ENCODE results near the gene CACNA1I.

The CACNA1I gene

GRCh38 chr22:39622881-39623367 lies 52.4 kb downstream of the CACNA1I start:
- H3K9me3 ChIP-seq (ENCODE audit: low read depth, low read length): no peaks in the 10 kb centered on the region
- no peak for TF ChIP-seq EZH2 (IDR thresholded peaks at IDR 0.05)
- TF ChIP-seq POLR2AphosphoS5 (IDR thresholded peaks at IDR 0.05; ENCODE audit: borderline replicate concordance, low read depth, low read length): no peak
- TF ChIP-seq FOXP2 (optimal IDR thresholded peaks at IDR 0.05; ENCODE audit: control extremely low read depth, extremely low read length, insufficient read depth): no peak
- peaks cover 20% of the 10 kb centered on the region for H3K36me3 ChIP-seq (ENCODE audit: insufficient read depth, low read length)
- H3K9ac ChIP-seq (ENCODE audit: insufficient read length): no peak overlapping the region
- H3K4me3 ChIP-seq: no peak overlapping the region
- no peak overlapping the region for H3K27ac ChIP-seq
- no peak for DNase-seq (ENCODE audit: low read depth, low spot score)

GRCh38 chr22:39623603-39624500 lies 53.3 kb downstream of the CACNA1I start:
- H3K9ac ChIP-seq (ENCODE audit: insufficient read length): no peak overlapping the region
- TF ChIP-seq EZH2 (IDR thresholded peaks at IDR 0.05) (no peak), FOXP2 (optimal IDR thresholded peaks at IDR 0.05; ENCODE audit: control extremely low read depth, extremely low read length, insufficient read depth) (no peak)
- peaks cover 20% of the 10 kb centered on the region for H3K36me3 ChIP-seq (ENCODE audit: insufficient read depth, low read length)
- no peaks in the 10 kb centered on the region for H3K9me3 ChIP-seq (ENCODE audit: low read depth, low read length)
- no peak for DNase-seq (ENCODE audit: low read depth, low spot score)
- no peak overlapping the region for H3K4me3 ChIP-seq
- H3K27ac ChIP-seq: peak overlapping the region; percentile 57; the same call in 1 of the 2 replicates

- Histone ChIP-seq H3K36me3 (ENCODE audit: insufficient read depth, low read length) (peaks cover 20% of the 10 kb centered on the region), H3K27ac (peak overlapping the region; percentile 57; the same call in 1 of the 2 replicates), H3K4me3 (no peak overlapping the region), H3K9ac (ENCODE audit: insufficient read length) (no peak overlapping the region), H3K9me3 (ENCODE audit: low read depth, low read length) (no peaks in the 10 kb centered on the region)
- TF ChIP-seq FOXP2 (optimal IDR thresholded peaks at IDR 0.05; ENCODE audit: control extremely low read depth, extremely low read length, insufficient read depth): no peak
- no peak for TF ChIP-seq POLR2AphosphoS5 (IDR thresholded peaks at IDR 0.05; ENCODE audit: borderline replicate concordance, low read depth, low read length)
- TF ChIP-seq EZH2 (IDR thresholded peaks at IDR 0.05): no peak
- no peak for DNase-seq (ENCODE audit: low read depth, low spot score)
These were observed 53.9 kb downstream of the CACNA1I start for GRCh38 chr22:39624501-39624821.

GRCh38 chr22:39625569-39626537 lies 55.3 kb downstream of the CACNA1I start:
- TF ChIP-seq POLR2AphosphoS5 (IDR thresholded peaks at IDR 0.05; ENCODE audit: borderline replicate concordance, low read depth, low read length) (no peak), EZH2 (IDR thresholded peaks at IDR 0.05) (no peak), FOXP2 (optimal IDR thresholded peaks at IDR 0.05; ENCODE audit: control extremely low read depth, extremely low read length, insufficient read depth) (no peak)
- H3K4me3 ChIP-seq: no peak overlapping the region
- DNase-seq (ENCODE audit: low read depth, low spot score): no peak

GRCh38 chr22:39627208-39627607 lies 56.7 kb downstream of the CACNA1I start:
- no peak overlapping the region for H3K4me3 ChIP-seq
- TF ChIP-seq POLR2AphosphoS5 (IDR thresholded peaks at IDR 0.05; ENCODE audit: borderline replicate concordance, low read depth, low read length) (no peak), EZH2 (IDR thresholded peaks at IDR 0.05) (no peak), FOXP2 (optimal IDR thresholded peaks at IDR 0.05; ENCODE audit: control extremely low read depth, extremely low read length, insufficient read depth) (no peak)
- H3K36me3 ChIP-seq (ENCODE audit: insufficient read depth, low read length): no peaks in the 10 kb centered on the region; the same call in 1 of the 2 replicates
- no peaks in the 10 kb centered on the region for H3K9me3 ChIP-seq (ENCODE audit: low read depth, low read length)
- no peak for DNase-seq (ENCODE audit: low read depth, low spot score)
- no peak overlapping the region for H3K9ac ChIP-seq (ENCODE audit: insufficient read length)
- H3K27ac ChIP-seq: no peak overlapping the region

More at GRCh38 chr22:39625569-39626537, 55.3 kb downstream of the CACNA1I start:
- H3K27ac ChIP-seq: no peak overlapping the region
- H3K9ac ChIP-seq (ENCODE audit: insufficient read length): no peak overlapping the region
- H3K9me3 ChIP-seq (ENCODE audit: low read depth, low read length): no peaks in the 10 kb centered on the region
- H3K36me3 ChIP-seq (ENCODE audit: insufficient read depth, low read length): peaks cover 11% of the 10 kb centered on the region; the same call in 1 of the 2 replicates

GRCh38 chr22:39627865-39628562 lies 57.5 kb downstream of the CACNA1I start:
- Histone ChIP-seq H3K27ac (no peak overlapping the region), H3K9ac (ENCODE audit: insufficient read length) (no peak overlapping the region), H3K4me3 (no peak overlapping the region), H3K9me3 (ENCODE audit: low read depth, low read length) (no peaks in the 10 kb centered on the region), H3K36me3 (ENCODE audit: insufficient read depth, low read length) (no peaks in the 10 kb centered on the region; the same call in 1 of the 2 replicates)
- DNase-seq (ENCODE audit: low read depth, low spot score): no peak
- TF ChIP-seq EZH2 (IDR thresholded peaks at IDR 0.05) (no peak), POLR2AphosphoS5 (IDR thresholded peaks at IDR 0.05; ENCODE audit: borderline replicate concordance, low read depth, low read length) (no peak), FOXP2 (optimal IDR thresholded peaks at IDR 0.05; ENCODE audit: control extremely low read depth, extremely low read length, insufficient read depth) (no peak)

- no peaks in the 10 kb centered on the region for H3K36me3 ChIP-seq (ENCODE audit: insufficient read depth, low read length)
- no peak for DNase-seq (ENCODE audit: low read depth, low spot score)
- H3K4me3 ChIP-seq: no peak overlapping the region
- no peak overlapping the region for H3K27ac ChIP-seq
- no peaks in the 10 kb centered on the region for H3K9me3 ChIP-seq (ENCODE audit: low read depth, low read length)
- no peak overlapping the region for H3K9ac ChIP-seq (ENCODE audit: insufficient read length)
- TF ChIP-seq POLR2AphosphoS5 (IDR thresholded peaks at IDR 0.05; ENCODE audit: borderline replicate concordance, low read depth, low read length) (no peak), EZH2 (IDR thresholded peaks at IDR 0.05) (no peak), FOXP2 (optimal IDR thresholded peaks at IDR 0.05; ENCODE audit: control extremely low read depth, extremely low read length, insufficient read depth) (no peak)
These were observed 58.1 kb downstream of the CACNA1I start for GRCh38 chr22:39628563-39629080.

All from SK-N-MC (cell line).